Trophoblast cell (in vitro differentiated cells and primary cell): ENCODE results near the gene HTR7.
"Not testable (repeated sequence)": the region's sequence is repeated elsewhere in the genome, so short reads cannot be mapped to it uniquely, and the experiment has no call there.

Experiments used
- DNase-seq, 2 donors: peaks; one replicate each; pipeline ENCODE4 v3.0.0-alpha.2; 2016
- H2AFZ ChIP-seq: 2 replicates; pipeline ENCODE4 v1.6.1; 2013; ENCODE audit warnings: low read length, moderate library complexity, mild to moderate bottlenecking; ENCODE audit not compliant: insufficient read depth, poor library complexity
- H2AK5ac ChIP-seq: 2 replicates; pipeline ENCODE4 v1.6.1; 2013; ENCODE audit warnings: mild to moderate bottlenecking, low read length
- H2BK120ac ChIP-seq: 2 replicates; pipeline ENCODE4 v1.6.1; 2013; ENCODE audit warnings: low read length, mild to moderate bottlenecking, moderate library complexity; ENCODE audit not compliant: insufficient read depth, poor library complexity
- H2BK12ac ChIP-seq: 2 replicates; pipeline ENCODE4 v1.6.1; 2013; ENCODE audit warnings: mild to moderate bottlenecking, low read length, moderate library complexity
- H2BK5ac ChIP-seq: 2 replicates; pipeline ENCODE4 v1.6.1; 2013; ENCODE audit warnings: low read length, low read depth, moderate library complexity, mild to moderate bottlenecking; ENCODE audit not compliant: poor library complexity
- H3K14ac ChIP-seq: 2 replicates; pipeline ENCODE4 v1.6.1; 2013; ENCODE audit warnings: mild to moderate bottlenecking, low read length
- H3K18ac ChIP-seq: 2 replicates; pipeline ENCODE4 v1.6.1; 2013; ENCODE audit warnings: mild to moderate bottlenecking, low read length
- H3K23ac ChIP-seq: 2 replicates; pipeline ENCODE4 v1.6.1; 2013; ENCODE audit warnings: low read length
- H3K27ac ChIP-seq: 2 replicates; pipeline ENCODE4 v1.5.1; 2013; ENCODE audit warnings: low read depth, mild to moderate bottlenecking, inconsistent platforms, low read length, moderate library complexity
- H3K27me3 ChIP-seq: 2 replicates; pipeline ENCODE4 v1.6.1; 2013; ENCODE audit warnings: inconsistent platforms, mild to moderate bottlenecking, low read length, moderate library complexity; ENCODE audit not compliant: insufficient read depth
- H3K36me3 ChIP-seq, 2 experiments: 1 replicate in 1 of 2; 2 replicates in 1 of 2; pipeline ENCODE4 v1.6.1; 2013; ENCODE audit warnings: low read length in 2 of 2, mild to moderate bottlenecking in 2 of 2, moderate library complexity in 1 of 2; ENCODE audit not compliant: insufficient read depth in 2 of 2, control insufficient read depth in 1 of 2
- H3K4ac ChIP-seq: 2 replicates; pipeline ENCODE4 v1.6.1; 2013; ENCODE audit warnings: low read depth, mild to moderate bottlenecking, low read length, moderate library complexity
- H3K4me1 ChIP-seq, 2 experiments: 1 replicate in 1 of 2; 2 replicates in 1 of 2; pipeline ENCODE4 v1.6.1; 2013; ENCODE audit warnings: low read length in 2 of 2, mild to moderate bottlenecking in 2 of 2, moderate library complexity in 1 of 2; ENCODE audit not compliant: insufficient read depth in 2 of 2, control insufficient read depth in 1 of 2
- H3K4me2 ChIP-seq: 2 replicates; pipeline ENCODE4 v1.6.1; 2013; ENCODE audit warnings: inconsistent platforms, mild to moderate bottlenecking, low read length, moderate library complexity
- H3K4me3 ChIP-seq: 2 replicates; pipeline ENCODE4 v1.5.1; 2013; ENCODE audit warnings: mild to moderate bottlenecking, low read depth, low read length, inconsistent platforms
- H3K79me1 ChIP-seq: one replicate; pipeline ENCODE4 v1.6.1; 2013; ENCODE audit warnings: low read length
- H3K79me2 ChIP-seq: 2 replicates; pipeline ENCODE4 v1.6.1; 2013; ENCODE audit warnings: low read length, mild to moderate bottlenecking; ENCODE audit not compliant: control insufficient read depth, insufficient read depth, poor library complexity
- H3K9ac ChIP-seq: 2 replicates; pipeline ENCODE4 v1.6.1; 2013; ENCODE audit warnings: mild to moderate bottlenecking, low read length
- H3K9me3 ChIP-seq: 2 replicates; pipeline ENCODE4 v1.6.1; 2013; ENCODE audit warnings: low read depth, mild to moderate bottlenecking, control low read depth, inconsistent platforms, low read length; ENCODE audit not compliant: insufficient read depth
- H4K12ac ChIP-seq: 2 replicates; pipeline ENCODE4 v1.6.1; 2013; ENCODE audit warnings: low read depth, mild to moderate bottlenecking, low read length, moderate library complexity
- H4K8ac ChIP-seq: 2 replicates; pipeline ENCODE4 v1.6.1; 2013; ENCODE audit warnings: low read depth, mild to moderate bottlenecking, low read length, moderate library complexity
- H4K91ac ChIP-seq: one replicate; pipeline ENCODE4 v1.6.1; 2013; ENCODE audit warnings: low read depth, mild to moderate bottlenecking, low read length, moderate library complexity
- WGBS: extraction: QIAGEN DNeasy Blood & Tissue Kit; methylation state at CpG from one replicate; pipeline ENCODE4 v1.1.7; 2013; ENCODE audit warnings: missing lambda C conversion rate; ENCODE audit not compliant: insufficient read length, insufficient coverage; ENCODE audit errors: extremely low coverage; 5-methylcytosine and 5-hydroxymethylcytosine counted together

Gene HTR7

GRCh38 chr10:90887555-90887954 is 29.7 kb upstream of the HTR7 start:
- Histone ChIP-seq H3K27ac (no peak overlapping the region), H4K8ac (no peak overlapping the region), H4K91ac (no peak overlapping the region), H2BK5ac (no peak overlapping the region), H3K4ac (no peak overlapping the region), H3K4me2 (no peak overlapping the region), H2BK120ac (no peak overlapping the region), H4K12ac (no peak overlapping the region), H2BK12ac (no peak overlapping the region), H3K27me3 (no peaks in the 10 kb centered on the region), H3K4me3 (no peak overlapping the region), H3K79me1 (no peaks in the 10 kb centered on the region), H2AK5ac (no peak overlapping the region), H3K23ac (no peak overlapping the region), H3K36me3 (peaks cover 11 to 17% of the 10 kb centered on the region in 2 experiments), H2AFZ (no peak overlapping the region), H3K79me2 (no peaks in the 10 kb centered on the region), H3K4me1 (no peaks in the 10 kb centered on the region), H3K9me3 (no peaks in the 10 kb centered on the region), H3K18ac (no peak overlapping the region), H3K9ac (no peak overlapping the region), H3K14ac (no peak overlapping the region)
- WGBS = no CpG with 5 or more reads among the region's 6 CpGs
- no peak for DNase-seq

- Histone ChIP-seq H2BK12ac (no peak overlapping the region), H2BK120ac (no peak overlapping the region), H3K4me2 (no peak overlapping the region), H3K79me2 (no peaks in the 10 kb centered on the region), H3K9ac (no peak overlapping the region), H3K18ac (no peak overlapping the region), H3K27ac (no peak overlapping the region), H3K4ac (no peak overlapping the region), H2BK5ac (no peak overlapping the region), H2AFZ (no peak overlapping the region), H3K14ac (no peak overlapping the region), H2AK5ac (no peak overlapping the region), H3K79me1 (no peaks in the 10 kb centered on the region), H4K8ac (no peak overlapping the region), H4K12ac (no peak overlapping the region), H4K91ac (no peak overlapping the region), H3K36me3 (peaks cover 15 to 20% of the 10 kb centered on the region in 2 experiments), H3K4me3 (no peak overlapping the region), H3K9me3 (no peaks in the 10 kb centered on the region), H3K27me3 (no peaks in the 10 kb centered on the region), H3K4me1 (no peaks in the 10 kb centered on the region), H3K23ac (no peak overlapping the region)
- peak; percentile 15 to 19 for DNase-seq
- no CpG with 5 or more reads among the region's 1 CpG for WGBS
Observed at GRCh38 chr10:90885176-90885575, 27.3 kb upstream of the HTR7 start.

- H2BK120ac ChIP-seq = no peak overlapping the region
- no peak overlapping the region for H2BK5ac ChIP-seq
- no peak overlapping the region for H3K9ac ChIP-seq
- H3K27ac ChIP-seq = no peak overlapping the region
- no peaks in the 10 kb centered on the region for H3K79me2 ChIP-seq
- H3K36me3 ChIP-seq = peaks cover 15 to 21% of the 10 kb centered on the region in 2 experiments
- no peak overlapping the region for H4K12ac ChIP-seq
- H3K4me2 ChIP-seq = no peak overlapping the region
- no peak overlapping the region for H3K23ac ChIP-seq
- H2AK5ac ChIP-seq = no peak overlapping the region
- WGBS = no CpG with 5 or more reads among the region's 3 CpGs
- no peak overlapping the region for H2BK12ac ChIP-seq
- no peak overlapping the region for H3K4me3 ChIP-seq
- H3K79me1 ChIP-seq = no peaks in the 10 kb centered on the region
- H4K8ac ChIP-seq = no peak overlapping the region
- H3K9me3 ChIP-seq = no peaks in the 10 kb centered on the region
- no peak for DNase-seq
- H3K18ac ChIP-seq = no peak overlapping the region
- no peak overlapping the region for H3K4ac ChIP-seq
- H3K27me3 ChIP-seq = no peaks in the 10 kb centered on the region
- H3K4me1 ChIP-seq = no peaks in the 10 kb centered on the region
- no peak overlapping the region for H4K91ac ChIP-seq
- no peak overlapping the region for H2AFZ ChIP-seq
- no peak overlapping the region for H3K14ac ChIP-seq
Observed at GRCh38 chr10:90884431-90884830, 26.6 kb upstream of the HTR7 start.

- H3K27ac ChIP-seq, H3K18ac ChIP-seq, H3K14ac ChIP-seq, H2AK5ac ChIP-seq, H3K79me1 ChIP-seq, H3K4ac ChIP-seq, H4K12ac ChIP-seq, H2BK12ac ChIP-seq, H3K23ac ChIP-seq, H3K27me3 ChIP-seq, H2AFZ ChIP-seq, H3K4me3 ChIP-seq, H2BK120ac ChIP-seq, H3K9ac ChIP-seq, H4K91ac ChIP-seq, H3K9me3 ChIP-seq, H3K4me2 ChIP-seq, H4K8ac ChIP-seq, H3K4me1 ChIP-seq, H3K79me2 ChIP-seq, H2BK5ac ChIP-seq: not testable (repeated sequence)
- peaks cover 11 to 26% of the 10 kb centered on the region in 2 experiments for H3K36me3 ChIP-seq
- DNase-seq = peak in 1 of 2 donors; percentile 73
- no CpG with 5 or more reads among the region's 8 CpGs for WGBS
Observed at GRCh38 chr10:90880059-90880719, 22.4 kb upstream of the HTR7 start.
